Prostate gland (tissue), 2 donors: ENCODE measurements around the gene OR14C36. TPM values are rescaled to one million over a fixed set of nuclear protein-coding genes. Genes with fewer than 3 reads are reported as not detected.

Experiments
- DNase-seq: peaks from one replicate; pipeline ENCODE4 v3.0.0-alpha.2; 2019; ENCODE audit warnings: low spot score
- H3K27ac ChIP-seq, 2 donors: fragments of 200-600 bp; sonication (generic); 2 replicates each; pipeline ENCODE4 v1.5.1; 2017 to 2019
- H3K27me3 ChIP-seq: fragments of 200-600 bp; sonication (generic); replicated peaks from 2 replicates; pipeline ENCODE4 v1.5.1; 2019; ENCODE audit not compliant: insufficient read depth
- H3K36me3 ChIP-seq, 2 donors: fragments of 200-600 bp; sonication (generic); 1 replicate in 1 of 2; 2 replicates in 1 of 2; pipeline versions ENCODE4 v1.5.1 to v1.8.1; 2017 to 2019
- H3K4me1 ChIP-seq: fragments of 200-600 bp; sonication (generic); replicated peaks from 2 replicates; pipeline ENCODE4 v1.5.1; 2019
- H3K4me3 ChIP-seq, 2 donors: fragments of 200-600 bp; sonication (generic); 2 replicates each; pipeline ENCODE4 v1.5.1; 2017 to 2019
- H3K9me3 ChIP-seq: fragments of 200-600 bp; sonication (generic); 2 replicates; pipeline ENCODE4 v1.5.1; 2017
- CTCF ChIP-seq, 4 experiments: fragments of 200-600 bp in 2 of 4; fragments of 450-650 bp in 2 of 4; sonication (generic) in 2 of 4; IDR thresholded peaks; 1 replicate in 3 of 4; 2 replicates in 1 of 4; pipeline ENCODE4 v1.5.1; 2016 to 2019; ENCODE audit warnings: antibody characterized with exemption in 4 of 4, mild to moderate bottlenecking in 2 of 4, moderate library complexity in 2 of 4
- POLR2A ChIP-seq: fragments of 450-650 bp; IDR thresholded peaks from one replicate; pipeline ENCODE4 v1.6.1; 2016; ENCODE audit warnings: antibody characterized with exemption, mild to moderate bottlenecking
- POLR2AphosphoS5 ChIP-seq: sonication (generic); formaldehyde crosslinking; IDR thresholded peaks from one replicate; pipeline ENCODE4 v1.6.1; 2017; ENCODE audit warnings: antibody characterized with exemption
- WGBS: methylation state at CpG from one replicate; pipeline ENCODE4 v1.1.5; 2018; 5-methylcytosine and 5-hydroxymethylcytosine counted together
- intact Hi-C: fragments of 100-400 bp; cut with DNase I; formaldehyde crosslinking; loops from one replicate; pipeline ENCODE4 v1.14.2; 2022
- total RNA-seq, 2 donors: library from RNA; depleted of rRNA; stranded (reverse); fragments of >200 nt; gene quantifications; one replicate each; pipeline ENCODE4 v1.1.0, GENCODE V29; 2016

The OR14C36 gene
- total RNA-seq, 2 donors from 2014 or later, result 0.68 TPM; not detected in 1

- TF ChIP-seq POLR2A (no peak), POLR2AphosphoS5 (no peak), CTCF (IDR thresholded peaks at IDR 0.05) (no peak)
- Histone ChIP-seq H3K27ac (no peak overlapping the region), H3K36me3 (no peaks in the 10 kb centered on the region), H3K27me3 (no peaks in the 10 kb centered on the region), H3K9me3 (no peaks in the 10 kb centered on the region), H3K4me3 (no peak overlapping the region), H3K4me1 (no peaks in the 10 kb centered on the region)
- intact Hi-C loops, result no loop called here
- WGBS, result 67% methylated on average over 2 of the region's 2 CpGs
- DNase-seq, result no peak
Observed at GRCh38 chr1:248388426-248388825, 39.9 kb downstream of the OR14C36 start.

GRCh38 chr1:248393050-248393449, 44.5 kb downstream of the OR14C36 start:
- Histone ChIP-seq H3K36me3 (no peaks in the 10 kb centered on the region), H3K4me1 (no peaks in the 10 kb centered on the region), H3K9me3 (no peaks in the 10 kb centered on the region), H3K4me3 (no peak overlapping the region), H3K27me3 (no peaks in the 10 kb centered on the region), H3K27ac (no peak overlapping the region)
- no peak for DNase-seq
- WGBS, result 63% methylated on average over 2 of the region's 2 CpGs
- TF ChIP-seq POLR2AphosphoS5 (no peak), POLR2A (no peak), CTCF (IDR thresholded peaks at IDR 0.05) (no peak)
- intact Hi-C loops, result no loop called here

Other genes starting within 250 kb of the OR14C36 start
- gene OR2M5, start 203.6 kb upstream of the OR14C36 start, total RNA-seq, result not detected
- not detected for gene OR2M2, start 174.0 kb upstream of the OR14C36 start, total RNA-seq
- under 1 TPM in 1 of 2 donors, not detected in 1; 0.06 TPM for gene OR2M3, start 151.5 kb upstream of the OR14C36 start, total RNA-seq
- under 1 TPM in 1 of 2 donors, not detected in 1; 0.11 TPM for gene OR2M4, start 117.4 kb upstream of the OR14C36 start, total RNA-seq
- gene OR2T33, start 70.8 kb upstream of the OR14C36 start, total RNA-seq, result not detected
- gene OR2T12, start 45.4 kb upstream of the OR14C36 start, total RNA-seq, result not detected
- not detected for gene OR2M7, start 24.2 kb upstream of the OR14C36 start, total RNA-seq
- not detected for gene OR2T4, start 12.9 kb downstream of the OR14C36 start, total RNA-seq
- under 1 TPM in 1 of 2 donors, not detected in 1; 0.11 TPM for gene OR2T6, start 27.0 kb downstream of the OR14C36 start, total RNA-seq
- not detected for gene OR2T1, start 54.3 kb downstream of the OR14C36 start, total RNA-seq
- not detected for gene OR2T2, start 96.9 kb downstream of the OR14C36 start, total RNA-seq
- 1 to 10 TPM in 1 of 2 donors, not detected in 1; 1.5 TPM for gene OR2T3, start 124.6 kb downstream of the OR14C36 start, total RNA-seq
- not detected for gene OR2T5, start 139.8 kb downstream of the OR14C36 start, total RNA-seq
- under 1 TPM in 1 of 2 donors, not detected in 1; 0.34 TPM for gene OR2G6, start 159.3 kb downstream of the OR14C36 start, total RNA-seq
- gene OR2T29, start 214.0 kb downstream of the OR14C36 start, total RNA-seq, result not detected
- not detected for gene OR2T34, start 226.0 kb downstream of the OR14C36 start, total RNA-seq
- not detected for gene OR2T10, start 248.9 kb downstream of the OR14C36 start, total RNA-seq